BLaER1 (cell line): ENCODE measurements around the gene ZNF300.

ENCODE experiments used
- H3K27ac ChIP-seq: shearing (Covaris generic); formaldehyde crosslinking; 2 replicates; pipeline ENCODE4 v1.8.1; 2022
- H3K27me3 ChIP-seq: shearing (Covaris generic); formaldehyde crosslinking; 2 replicates; pipeline ENCODE4 v1.8.1; 2022
- H3K36me3 ChIP-seq: shearing (Covaris generic); formaldehyde crosslinking; 2 replicates; pipeline ENCODE4 v1.8.1; 2022
- H3K4me1 ChIP-seq: shearing (Covaris generic); formaldehyde crosslinking; 2 replicates; pipeline ENCODE4 v1.8.1; 2022
- H3K4me2 ChIP-seq: shearing (Covaris generic); formaldehyde crosslinking; 2 replicates; pipeline ENCODE4 v1.8.1; 2022
- H3K4me3 ChIP-seq: shearing (Covaris generic); formaldehyde crosslinking; 2 replicates; pipeline ENCODE4 v1.8.1; 2022
- H3K9ac ChIP-seq: shearing (Covaris generic); formaldehyde crosslinking; 2 replicates; pipeline ENCODE4 v1.8.1; 2022
- H3K9me3 ChIP-seq: shearing (Covaris generic); formaldehyde crosslinking; 2 replicates; pipeline ENCODE4 v1.8.1; 2022
- H4K20me1 ChIP-seq: shearing (Covaris generic); formaldehyde crosslinking; 2 replicates; pipeline ENCODE4 v1.8.1; 2022
- Cebpa-rat ChIP-seq: shearing (Covaris generic); IDR thresholded peaks from 2 replicates; pipeline ENCODE4 v1.8.1; 2022

Gene ZNF300

GRCh38 chr5:150904479-150905311, at the start of gene ZNF300:
ZNF300 (minus strand) TSS chr5:150904980; CDS start chr5:150903155, 1,825 bp downstream.
- Histone ChIP-seq H3K27ac (no peak within 1 kb of the TSS), H4K20me1 (no peaks in the 10 kb centered on the region), H3K4me1 (no peaks in the 10 kb centered on the region), H3K9me3 (peaks cover 86% of the 10 kb centered on the region), H3K9ac (no peak within 1 kb of the TSS), H3K27me3 (no peaks in the 10 kb centered on the region), H3K4me3 (no peak within 1 kb of the TSS), H3K4me2 (no peak within 1 kb of the TSS), H3K36me3 (no peaks in the 10 kb centered on the region)
- TF ChIP-seq Cebpa-rat: no peak

GRCh38 chr5:150948539-150948938, 43.8 kb upstream of the ZNF300 start:
- no peak overlapping the region for H3K4me3 ChIP-seq
- peaks cover 95% of the 10 kb centered on the region for H3K9me3 ChIP-seq
- no peak overlapping the region for H3K4me2 ChIP-seq
- no peaks in the 10 kb centered on the region for H3K27me3 ChIP-seq
- no peaks in the 10 kb centered on the region for H3K4me1 ChIP-seq
- H4K20me1 ChIP-seq: no peaks in the 10 kb centered on the region
- no peak overlapping the region for H3K27ac ChIP-seq
- H3K36me3 ChIP-seq: no peaks in the 10 kb centered on the region
- H3K9ac ChIP-seq: no peak overlapping the region
- no peak for TF ChIP-seq Cebpa-rat

DNA sequence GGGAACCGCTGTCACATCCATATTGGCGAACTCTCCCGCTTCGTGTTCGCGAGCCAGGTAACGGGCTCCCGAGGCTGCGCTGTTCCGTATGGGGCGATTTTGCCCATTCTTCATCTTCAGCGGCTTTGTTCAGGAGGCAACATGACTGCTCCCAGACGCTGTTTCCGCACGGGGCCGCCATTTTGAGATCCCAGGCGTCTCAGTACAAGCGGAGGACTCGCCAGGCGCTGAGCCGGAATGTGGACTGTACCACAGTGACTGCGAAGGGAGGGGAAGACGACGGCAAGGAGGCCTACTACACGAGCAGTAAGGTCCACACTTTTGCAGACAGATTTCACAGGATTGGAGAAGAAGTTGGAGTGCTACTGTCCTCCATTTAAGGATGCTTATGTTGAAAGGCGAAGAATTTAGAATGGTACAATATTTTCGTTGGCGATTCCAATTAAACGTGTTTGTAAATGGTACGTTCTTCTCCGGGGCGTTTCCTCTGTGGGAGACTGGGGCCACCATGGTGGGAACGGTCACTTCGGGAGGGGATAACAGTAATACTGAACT, 41.6 kb upstream of the ZNF300 start:
- no peak overlapping the region for H3K4me2 ChIP-seq
- H3K27ac ChIP-seq: no peak overlapping the region
- H3K27me3 ChIP-seq: no peaks in the 10 kb centered on the region
- H3K36me3 ChIP-seq: no peaks in the 10 kb centered on the region
- H3K4me3 ChIP-seq: no peak overlapping the region
- H3K9ac ChIP-seq: no peak overlapping the region
- H3K9me3 ChIP-seq: peaks cover 93% of the 10 kb centered on the region
- TF ChIP-seq Cebpa-rat: no peak
- H3K4me1 ChIP-seq: no peaks in the 10 kb centered on the region
- no peaks in the 10 kb centered on the region for H4K20me1 ChIP-seq

DNA sequence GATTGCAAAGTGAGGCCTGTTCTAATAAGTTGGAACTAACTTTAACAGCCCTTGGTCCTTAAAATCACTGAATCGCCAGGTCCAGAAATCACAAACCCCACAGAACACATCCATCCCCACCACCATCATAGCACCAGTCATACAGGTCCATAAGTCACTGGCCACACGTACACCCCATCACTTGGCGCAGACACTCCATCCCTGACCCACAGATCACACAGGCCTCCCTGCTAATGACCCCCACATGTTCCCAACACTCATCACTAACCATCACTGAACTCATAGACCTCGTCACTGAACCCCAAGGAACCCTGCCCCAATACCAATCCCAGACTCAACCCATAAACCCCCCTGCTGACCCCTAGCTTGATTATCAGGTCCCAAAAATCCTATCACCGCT, 41.2 kb upstream of the ZNF300 start:
- H3K9ac ChIP-seq: no peak overlapping the region
- H3K36me3 ChIP-seq: no peaks in the 10 kb centered on the region
- no peak for TF ChIP-seq Cebpa-rat
- no peaks in the 10 kb centered on the region for H4K20me1 ChIP-seq
- no peak overlapping the region for H3K27ac ChIP-seq
- no peak overlapping the region for H3K4me2 ChIP-seq
- H3K4me3 ChIP-seq: no peak overlapping the region
- no peaks in the 10 kb centered on the region for H3K4me1 ChIP-seq
- H3K9me3 ChIP-seq: peaks cover 93% of the 10 kb centered on the region
- H3K27me3 ChIP-seq: no peaks in the 10 kb centered on the region

DNA sequence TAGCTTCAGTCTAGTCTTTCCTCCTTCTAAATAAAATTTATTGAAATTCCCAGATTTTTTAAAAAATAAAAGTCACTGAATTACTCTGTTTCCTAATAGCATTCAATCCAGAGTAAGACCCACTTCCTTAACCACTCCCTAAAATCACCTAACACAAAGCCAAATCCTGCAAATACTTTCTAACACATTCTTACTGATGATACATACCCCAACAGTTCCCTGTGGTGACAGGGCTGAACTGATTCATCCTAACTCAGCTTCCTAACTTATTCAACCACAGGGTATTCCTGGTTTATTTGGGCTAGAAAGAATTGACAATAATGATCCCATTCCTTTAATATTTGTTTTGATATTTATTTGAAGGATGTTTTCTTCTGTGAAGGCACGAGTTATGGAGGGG, 40.7 kb upstream of the ZNF300 start:
- Histone ChIP-seq H3K27ac (no peak overlapping the region), H4K20me1 (no peaks in the 10 kb centered on the region), H3K9ac (no peak overlapping the region), H3K27me3 (no peaks in the 10 kb centered on the region), H3K4me1 (no peaks in the 10 kb centered on the region), H3K9me3 (peaks cover 93% of the 10 kb centered on the region), H3K4me3 (no peak overlapping the region), H3K4me2 (no peak overlapping the region), H3K36me3 (no peaks in the 10 kb centered on the region)
- TF ChIP-seq Cebpa-rat: no peak

DNA sequence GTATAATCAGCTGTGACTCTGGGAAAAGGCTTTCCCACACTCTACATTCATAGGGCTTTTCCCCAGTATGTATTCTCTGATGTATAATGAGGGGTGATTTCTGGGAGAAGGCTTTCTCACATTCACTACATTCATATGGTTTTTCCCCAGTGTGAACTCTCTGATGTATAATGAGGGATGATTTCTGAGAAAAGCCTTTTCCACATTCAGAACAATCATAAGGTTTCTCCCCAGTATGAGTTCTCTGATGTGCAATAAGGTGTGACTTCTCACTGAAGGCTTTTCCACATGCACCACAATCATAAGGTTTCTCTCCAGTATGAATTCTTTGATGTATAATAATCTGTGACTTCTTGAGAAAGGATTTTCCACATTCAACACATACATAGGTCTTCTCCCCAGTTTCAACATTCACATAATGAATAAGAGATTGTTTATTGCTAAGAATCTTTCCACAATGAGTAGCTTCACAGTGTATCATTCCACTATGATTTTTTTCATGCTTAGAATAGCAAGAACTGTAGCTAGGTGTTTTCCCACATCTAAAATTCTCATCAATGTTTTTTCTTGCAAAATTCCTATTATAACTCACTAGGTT, 26.7 kb upstream of the ZNF300 start:
- Histone ChIP-seq H3K27ac (no peak overlapping the region), H3K4me2 (no peak overlapping the region), H3K4me1 (no peaks in the 10 kb centered on the region), H3K4me3 (no peak overlapping the region), H3K27me3 (no peaks in the 10 kb centered on the region), H3K36me3 (no peaks in the 10 kb centered on the region), H3K9me3 (peaks cover 87% of the 10 kb centered on the region), H4K20me1 (no peaks in the 10 kb centered on the region), H3K9ac (no peak overlapping the region)
- no peak for TF ChIP-seq Cebpa-rat

GRCh38 chr5:150918613-150919012, 13.8 kb upstream of the ZNF300 start:
- no peak for TF ChIP-seq Cebpa-rat
- no peak overlapping the region for H3K4me3 ChIP-seq
- H4K20me1 ChIP-seq: no peaks in the 10 kb centered on the region
- H3K36me3 ChIP-seq: no peaks in the 10 kb centered on the region
- no peak overlapping the region for H3K9ac ChIP-seq
- no peaks in the 10 kb centered on the region for H3K27me3 ChIP-seq
- H3K9me3 ChIP-seq: peaks cover 62% of the 10 kb centered on the region
- no peak overlapping the region for H3K4me2 ChIP-seq
- H3K27ac ChIP-seq: no peak overlapping the region
- no peaks in the 10 kb centered on the region for H3K4me1 ChIP-seq

- no peaks in the 10 kb centered on the region for H3K27me3 ChIP-seq
- H3K4me2 ChIP-seq: no peak overlapping the region
- no peak overlapping the region for H3K4me3 ChIP-seq
- H3K9me3 ChIP-seq: peaks cover 81% of the 10 kb centered on the region
- H3K36me3 ChIP-seq: no peaks in the 10 kb centered on the region
- H3K9ac ChIP-seq: no peak overlapping the region
- no peaks in the 10 kb centered on the region for H3K4me1 ChIP-seq
- no peak for TF ChIP-seq Cebpa-rat
- no peaks in the 10 kb centered on the region for H4K20me1 ChIP-seq
- H3K27ac ChIP-seq: no peak overlapping the region
These were observed 7.6 kb upstream of the ZNF300 start for GRCh38 chr5:150912312-150912814.

- H3K27me3 ChIP-seq: no peaks in the 10 kb centered on the region
- no peak overlapping the region for H3K27ac ChIP-seq
- no peaks in the 10 kb centered on the region for H3K4me1 ChIP-seq
- H3K36me3 ChIP-seq: no peaks in the 10 kb centered on the region
- no peak overlapping the region for H3K4me2 ChIP-seq
- H3K9me3 ChIP-seq: peaks cover 86% of the 10 kb centered on the region
- H3K9ac ChIP-seq: no peak overlapping the region
- no peaks in the 10 kb centered on the region for H4K20me1 ChIP-seq
- no peak for TF ChIP-seq Cebpa-rat
- H3K4me3 ChIP-seq: no peak overlapping the region
These were observed 518 bp upstream of the ZNF300 start for GRCh38 chr5:150905312-150905683.

DNA sequence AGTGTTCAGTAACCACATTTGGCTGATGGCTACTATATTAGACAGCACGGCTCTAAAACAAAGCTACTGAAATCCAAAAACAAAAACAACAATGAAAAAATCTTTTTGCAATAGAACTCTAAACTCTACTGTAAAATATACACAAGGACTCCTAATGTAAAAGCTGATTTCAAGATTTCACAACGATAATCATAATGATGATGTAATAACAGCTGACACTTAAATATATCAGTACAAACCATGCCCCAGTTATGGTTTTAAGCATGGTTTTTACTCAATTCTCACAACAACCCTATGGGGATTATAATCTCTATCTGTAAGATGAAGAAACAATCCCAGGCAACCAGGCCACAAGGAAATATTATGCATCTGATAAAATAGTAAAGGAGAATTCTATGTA, 3.3 kb downstream of the ZNF300 start:
- no peaks in the 10 kb centered on the region for H3K36me3 ChIP-seq
- TF ChIP-seq Cebpa-rat: no peak

More for the DNA sequence above, 3.3 kb downstream of the ZNF300 start:
- Histone ChIP-seq H3K4me3 (no peak overlapping the region), H3K9me3 (peaks cover 88% of the 10 kb centered on the region), H3K4me1 (no peaks in the 10 kb centered on the region), H3K4me2 (no peak overlapping the region), H3K27ac (no peak overlapping the region), H4K20me1 (no peaks in the 10 kb centered on the region), H3K27me3 (no peaks in the 10 kb centered on the region), H3K9ac (no peak overlapping the region)
